HG02852 (cell line): ENCODE data around the gene RFX3.
A peak's percentile ranks its signal among the peaks of the same experiment; 100 is the strongest.

Experiments
- ATAC-seq: cut with Tn5 transposase; IDR thresholded peaks from one replicate; pipeline ENCODE4 v1.9.1; 2021; ENCODE audit warnings: mild to moderate bottlenecking, moderate library complexity; ENCODE audit not compliant: unreplicated experiment

The RFX3 gene

GRCh38 chr9:3525836-3526164 lies at the start of gene RFX3:
Gene RFX3, minus strand, starts transcription at chr9:3526001. Its CDS starts 130,413 bp downstream, at chr9:3395588.
- ATAC-seq: peak; percentile 51

- no peak for ATAC-seq
Measured at GRCh38 chr9:3571500-3571899, 45.7 kb upstream of the RFX3 start.

GRCh38 chr9:3569529-3569928 lies 43.7 kb upstream of the RFX3 start:
- no peak for ATAC-seq

- no peak for ATAC-seq
Measured at GRCh38 chr9:3567988-3568387, 42.2 kb upstream of the RFX3 start.

GRCh38 chr9:3553076-3553765 lies 27.4 kb upstream of the RFX3 start:
- ATAC-seq: no peak

- no peak for ATAC-seq
Measured at GRCh38 chr9:3549225-3549624, 23.4 kb upstream of the RFX3 start.

- no peak for ATAC-seq
Measured at GRCh38 chr9:3548648-3549047, 22.8 kb upstream of the RFX3 start.

GRCh38 chr9:3541206-3541605 lies 15.4 kb upstream of the RFX3 start:
- ATAC-seq: no peak

GRCh38 chr9:3534614-3535404 lies 9.0 kb upstream of the RFX3 start:
- no peak for ATAC-seq

GRCh38 chr9:3532158-3532557 lies 6.4 kb upstream of the RFX3 start:
- ATAC-seq: no peak

GRCh38 chr9:3528451-3528850 lies 2.6 kb upstream of the RFX3 start:
- no peak for ATAC-seq

- no peak for ATAC-seq
Measured at GRCh38 chr9:3526997-3527940, 1.5 kb upstream of the RFX3 start.

GRCh38 chr9:3526165-3526996 lies 580 bp upstream of the RFX3 start:
- ATAC-seq: peak; percentile 68

GRCh38 chr9:3525096-3525835 lies 535 bp downstream of the RFX3 start:
- ATAC-seq: no peak

GRCh38 chr9:3521966-3522365 lies 3.8 kb downstream of the RFX3 start:
- ATAC-seq: no peak

GRCh38 chr9:3520564-3520963 lies 5.2 kb downstream of the RFX3 start:
- no peak for ATAC-seq

GRCh38 chr9:3517377-3518048 lies 8.3 kb downstream of the RFX3 start:
- no peak for ATAC-seq

- ATAC-seq: no peak
Measured at GRCh38 chr9:3516667-3517330, 9.0 kb downstream of the RFX3 start.

- no peak for ATAC-seq
Measured at GRCh38 chr9:3515405-3515804, 10.4 kb downstream of the RFX3 start.
